Endodermal cell (in vitro differentiated cells): ENCODE results near the gene NSMCE4A. TPM values are rescaled to one million over a fixed set of nuclear protein-coding genes. Genes with fewer than 3 reads are reported as not detected.

Source experiments
- DNase-seq: peaks from one replicate; pipeline ENCODE4 v3.0.0-alpha.2; 2017
- H3K27ac ChIP-seq: 2 replicates; pipeline ENCODE4 v1.5.1; 2013; ENCODE audit warnings: mild to moderate bottlenecking, low read depth, low read length, moderate library complexity
- H3K27me3 ChIP-seq: 2 replicates; pipeline ENCODE4 v1.6.1; 2013; ENCODE audit warnings: mild to moderate bottlenecking, low read length, moderate library complexity; ENCODE audit not compliant: insufficient read depth, control insufficient read depth, poor library complexity, severe bottlenecking
- H3K36me3 ChIP-seq: 2 replicates; pipeline ENCODE4 v1.7.0; 2013; ENCODE audit warnings: mild to moderate bottlenecking, low read length, moderate library complexity; ENCODE audit not compliant: control insufficient read depth, insufficient read depth
- H3K4me1 ChIP-seq: one replicate; pipeline ENCODE4 v1.7.0; 2013; ENCODE audit warnings: low read length; ENCODE audit not compliant: control insufficient read depth, insufficient read depth
- H3K4me3 ChIP-seq: 2 replicates; pipeline ENCODE4 v1.5.1; 2013; ENCODE audit warnings: mild to moderate bottlenecking, low read length, moderate library complexity
- H3K9ac ChIP-seq: 2 replicates; pipeline ENCODE4 v1.6.1; 2013; ENCODE audit warnings: mild to moderate bottlenecking, low read length, moderate library complexity; ENCODE audit not compliant: poor library complexity, severe bottlenecking; ENCODE audit errors: extremely low read depth
- H3K9me3 ChIP-seq: 2 replicates; pipeline ENCODE4 v1.6.1; 2013; ENCODE audit warnings: mild to moderate bottlenecking, low read length, moderate library complexity; ENCODE audit not compliant: control insufficient read depth
- H3K27ac Mint-ChIP-seq: 2 replicates; pipeline ENCODE4 v1.8.0; 2020; ENCODE audit warnings: mixed read lengths
- H3K27me3 Mint-ChIP-seq: 2 replicates; pipeline ENCODE4 v1.8.0; 2021; ENCODE audit warnings: mild to moderate bottlenecking, mixed read lengths; ENCODE audit not compliant: insufficient read depth
- H3K36me3 Mint-ChIP-seq: 2 replicates; pipeline ENCODE4 v1.8.0; 2020; ENCODE audit warnings: low read depth, mixed read lengths
- H3K4me1 Mint-ChIP-seq: 2 replicates; pipeline ENCODE4 v1.8.0; 2020; ENCODE audit warnings: mixed read lengths
- H3K4me3 Mint-ChIP-seq: 2 replicates; pipeline ENCODE4 v1.8.0; 2020; ENCODE audit warnings: mild to moderate bottlenecking, moderate library complexity, mixed read lengths
- H3K9me3 Mint-ChIP-seq: 2 replicates; pipeline ENCODE4 v1.8.0; 2020; ENCODE audit warnings: mild to moderate bottlenecking, mixed read lengths
- WGBS, 2 experiments: methylation state at CpG; one replicate each; pipeline versions ENCODE4 v1.1.5 to v1.1.7; 2013; ENCODE audit warnings: missing lambda C conversion rate in 2 of 2, mixed read lengths in 1 of 2; ENCODE audit not compliant: insufficient coverage in 1 of 2, insufficient read length in 1 of 2; 5-methylcytosine and 5-hydroxymethylcytosine counted together
- total RNA-seq, 2 donors: library from RNA; stranded (reverse); fragmentation: NEBNext Ultra II Directional in 1 of 2; extraction: Animal tissue kit (Norgen Biotek cat#: 25700) in 1 of 2; gene quantifications; 2 replicates in 1 of 2; 3 replicates in 1 of 2; pipeline ENCODE4 v1.2.1, GENCODE V29; 2021
- TF ChIP-seq, protein P1 (sequence below): fragments of 200-600 bp; sonication (generic); conservative IDR thresholded peaks from 2 replicates; pipeline ENCODE4 v1.5.0; 2021; ENCODE audit warnings: antibody characterized with exemption, mild to moderate bottlenecking

Gene NSMCE4A
- total RNA-seq, 2 donors from 2014 or later: 55.3 to 69.7 TPM

DNA sequence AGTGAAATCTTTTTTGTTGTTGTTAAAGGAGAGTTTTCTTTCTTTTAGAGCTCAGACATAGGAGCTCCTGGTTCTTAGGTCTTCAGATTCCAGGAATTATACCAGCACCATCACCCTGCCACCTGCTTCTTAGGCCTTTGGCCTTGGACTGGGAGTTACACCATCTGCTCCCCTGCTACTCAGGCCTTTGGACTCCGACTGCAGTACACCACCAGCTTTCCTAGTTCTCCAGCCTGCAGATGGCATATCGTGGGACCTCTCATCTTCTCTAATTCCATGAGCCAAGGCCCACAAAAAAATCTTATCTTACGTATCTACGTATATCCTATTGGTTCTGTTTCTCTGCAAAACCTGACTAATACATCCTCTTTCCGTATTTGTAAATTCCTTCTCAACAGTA, 8.8 kb upstream of the NSMCE4A start:
- peak overlapping the region; percentile 64 for H3K4me3 ChIP-seq
- no peak overlapping the region for H3K27ac Mint-ChIP-seq
- no peaks in the 10 kb centered on the region for H3K27me3 Mint-ChIP-seq
- no peaks in the 10 kb centered on the region for H3K4me1 Mint-ChIP-seq
- H3K9me3 Mint-ChIP-seq: peaks cover 26% of the 10 kb centered on the region
- no peak overlapping the region for H3K27ac ChIP-seq
- no peak for DNase-seq
- H3K4me1 ChIP-seq: no peaks in the 10 kb centered on the region
- no peaks in the 10 kb centered on the region for H3K27me3 ChIP-seq
- 91 to 93% methylated on average over 5 of the region's 5 CpGs for WGBS, 2 experiments
- TF ChIP-seq, protein P1, sequence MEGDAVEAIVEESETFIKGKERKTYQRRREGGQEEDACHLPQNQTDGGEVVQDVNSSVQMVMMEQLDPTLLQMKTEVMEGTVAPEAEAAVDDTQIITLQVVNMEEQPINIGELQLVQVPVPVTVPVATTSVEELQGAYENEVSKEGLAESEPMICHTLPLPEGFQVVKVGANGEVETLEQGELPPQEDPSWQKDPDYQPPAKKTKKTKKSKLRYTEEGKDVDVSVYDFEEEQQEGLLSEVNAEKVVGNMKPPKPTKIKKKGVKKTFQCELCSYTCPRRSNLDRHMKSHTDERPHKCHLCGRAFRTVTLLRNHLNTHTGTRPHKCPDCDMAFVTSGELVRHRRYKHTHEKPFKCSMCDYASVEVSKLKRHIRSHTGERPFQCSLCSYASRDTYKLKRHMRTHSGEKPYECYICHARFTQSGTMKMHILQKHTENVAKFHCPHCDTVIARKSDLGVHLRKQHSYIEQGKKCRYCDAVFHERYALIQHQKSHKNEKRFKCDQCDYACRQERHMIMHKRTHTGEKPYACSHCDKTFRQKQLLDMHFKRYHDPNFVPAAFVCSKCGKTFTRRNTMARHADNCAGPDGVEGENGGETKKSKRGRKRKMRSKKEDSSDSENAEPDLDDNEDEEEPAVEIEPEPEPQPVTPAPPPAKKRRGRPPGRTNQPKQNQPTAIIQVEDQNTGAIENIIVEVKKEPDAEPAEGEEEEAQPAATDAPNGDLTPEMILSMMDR: no peak
- peaks cover 6% of the 10 kb centered on the region for H3K36me3 Mint-ChIP-seq
- no peak overlapping the region for H3K4me3 Mint-ChIP-seq
- no peak overlapping the region for H3K9ac ChIP-seq
- H3K36me3 ChIP-seq: no peaks in the 10 kb centered on the region
- H3K9me3 ChIP-seq: peaks cover 14% of the 10 kb centered on the region

DNA sequence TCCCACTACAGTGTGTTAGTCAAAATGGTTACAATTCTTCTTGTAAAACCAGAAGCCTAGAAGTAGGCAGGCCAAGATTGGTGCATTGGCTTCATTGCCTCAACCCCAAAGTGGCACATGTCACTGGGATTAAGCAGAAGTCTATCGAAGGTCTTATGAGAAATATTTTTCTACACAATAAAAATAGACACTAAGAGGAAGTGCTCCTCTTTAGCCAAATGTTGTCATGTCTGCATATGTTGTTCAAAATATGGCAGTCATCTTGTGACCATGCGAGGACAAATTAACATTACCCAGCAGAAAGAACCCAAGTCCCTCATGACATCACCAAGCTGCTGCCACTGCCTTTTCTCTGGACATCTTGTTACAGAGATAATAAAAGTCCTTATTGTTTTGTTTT, 6.3 kb upstream of the NSMCE4A start:
- H3K36me3 ChIP-seq: no peaks in the 10 kb centered on the region
- peaks cover 44% of the 10 kb centered on the region for H3K9me3 Mint-ChIP-seq
- no peaks in the 10 kb centered on the region for H3K4me1 ChIP-seq
- H3K27me3 ChIP-seq: no peaks in the 10 kb centered on the region
- TF ChIP-seq, protein P1: no peak
- no peak for DNase-seq
- no peak overlapping the region for H3K27ac ChIP-seq
- no peaks in the 10 kb centered on the region for H3K4me1 Mint-ChIP-seq
- H3K27me3 Mint-ChIP-seq: peaks cover 1% of the 10 kb centered on the region
- no peak overlapping the region for H3K4me3 Mint-ChIP-seq
- H3K9ac ChIP-seq: no peak overlapping the region
- 84% methylated on average over 2 of the region's 2 CpGs; no CpG with 5 or more reads in 1 of the 2 experiments for WGBS, 2 experiments
- H3K36me3 Mint-ChIP-seq: peaks cover 23% of the 10 kb centered on the region
- no peak overlapping the region for H3K4me3 ChIP-seq
- peaks cover 27% of the 10 kb centered on the region for H3K9me3 ChIP-seq
- no peak overlapping the region for H3K27ac Mint-ChIP-seq

DNA sequence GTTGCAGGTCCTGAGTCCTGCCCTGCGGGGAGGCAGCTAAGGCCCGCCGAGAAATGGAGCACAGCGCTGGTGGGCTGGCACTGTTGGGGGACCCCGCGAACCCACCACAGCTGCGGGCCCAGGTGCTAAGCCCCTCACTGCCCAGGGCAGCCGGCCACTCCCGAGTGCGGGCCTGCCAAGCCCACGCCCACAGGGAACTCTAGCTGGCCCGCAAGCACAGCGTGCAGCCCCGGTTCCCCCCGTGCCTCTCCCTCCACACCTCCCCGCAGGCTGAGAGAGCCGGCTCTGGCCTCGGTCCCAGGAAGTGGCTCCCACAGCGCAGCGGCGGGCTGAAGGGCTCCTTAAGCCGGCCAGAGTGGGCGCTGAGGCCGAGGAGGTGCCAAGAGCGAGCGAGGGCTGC, 3.5 kb upstream of the NSMCE4A start:
- Mint-ChIP-seq H3K27ac (no peak overlapping the region), H3K4me3 (no peak overlapping the region), H3K4me1 (peaks cover 4% of the 10 kb centered on the region), H3K36me3 (peaks cover 21% of the 10 kb centered on the region), H3K9me3 (peaks cover 30% of the 10 kb centered on the region), H3K27me3 (peaks cover 1% of the 10 kb centered on the region)
- no peaks in the 10 kb centered on the region for H3K27me3 ChIP-seq
- H3K36me3 ChIP-seq: no peaks in the 10 kb centered on the region
- H3K9me3 ChIP-seq: peaks cover 21% of the 10 kb centered on the region
- no peak for DNase-seq
- no peak overlapping the region for H3K4me3 ChIP-seq
- no peaks in the 10 kb centered on the region for H3K4me1 ChIP-seq
- WGBS, 2 experiments: 94% methylated on average over 10 to 26 of the region's 26 CpGs
- TF ChIP-seq, protein P1: no peak
- no peak overlapping the region for H3K9ac ChIP-seq
- H3K27ac ChIP-seq: no peak overlapping the region
